HepG2 (cell line): Measurements from ENCODE around the gene ADAR. TPM values are rescaled to one million over a fixed set of nuclear protein-coding genes. Genes with fewer than 3 reads are reported as not detected.

Experiments used
- ATAC-seq: fragments of 200-7000 bp; cut with Tn5 transposase; 3 replicates; pipeline ENCODE4 v1.9.1; 2020; ENCODE audit warnings: mild to moderate bottlenecking, moderate library complexity
- BruUV-seq: library from RNA; stranded (reverse); fragments of 400-500 nt; replicated peaks from 2 replicates; lab custom pipeline; 2021; lab: Mats Ljungman, UMichigan
- CTCF ChIA-PET: fragments of 300-600 bp; formaldehyde crosslinking; extraction: SDS; loops from one replicate; lab custom pipeline; 2021; ENCODE audit warnings: low total read pairs, inconsistent platforms, low intra/inter-chr PET ratio; lab: Yijun Ruan, JAX
- POLR2A ChIA-PET: fragments of 350-600 bp; sonication (Branson Sonifier 250); formaldehyde crosslinking; loops from one replicate; lab custom pipeline; 2020; ENCODE audit warnings: antibody characterized with exemption, inconsistent platforms; lab: Yijun Ruan, JAX
- DNase-seq: peaks from one replicate; pipeline ENCODE4 v3.0.0-alpha.2; 2015; ENCODE audit warnings: low spot score
- FAIRE-seq: peaks from 3 replicates; lab custom pipeline; 2011; peaks lifted over from hg19 to GRCh38; lab: Jason Lieb, UNC
- H2AFZ ChIP-seq: one replicate; pipeline ENCODE4 v1.6.1; 2011; ENCODE audit warnings: low read length, inconsistent platforms
- H3K27ac ChIP-seq: fragments of 300-600 bp; 3 replicates; pipeline ENCODE4 v1.8.0; 2011; ENCODE audit warnings: mixed run types, mild to moderate bottlenecking, mixed read lengths, low read length, inconsistent platforms; ENCODE audit not compliant: insufficient read depth; ENCODE audit errors: extremely low read length
- H3K27me3 ChIP-seq, 2 experiments: fragments of 200-600 bp in 1 of 2; 2 replicates in 1 of 2; 3 replicates in 1 of 2; pipeline versions ENCODE4 v1.6.0 to v1.8.0; 2011; ENCODE audit warnings: low read length in 2 of 2, mild to moderate bottlenecking in 2 of 2, moderate library complexity in 2 of 2, inconsistent platforms in 1 of 2; ENCODE audit not compliant: insufficient read depth in 2 of 2, control insufficient read depth in 1 of 2
- H3K36me3 ChIP-seq, 2 experiments: fragments of 200-600 bp in 1 of 2; replicated peaks in 1 of 2; 2 replicates in 1 of 2; 3 replicates in 1 of 2; pipeline versions ENCODE4 v1.5.1 to v1.8.0; 2011; ENCODE audit warnings: low read length in 2 of 2, inconsistent platforms in 1 of 2; ENCODE audit not compliant: insufficient read depth in 2 of 2, control insufficient read depth in 1 of 2
- H3K4me1 ChIP-seq: 2 replicates; pipeline ENCODE4 v1.5.1; 2012; ENCODE audit warnings: low read length, inconsistent platforms; ENCODE audit not compliant: insufficient read depth
- H3K4me2 ChIP-seq: 2 replicates; pipeline ENCODE4 v1.6.0; 2011; ENCODE audit warnings: low read depth, low read length, inconsistent platforms
- H3K4me3 ChIP-seq, 3 experiments: fragments of 200-600 bp in 1 of 3; sonication (generic), shearing (Covaris generic) in 1 of 3; replicated peaks in 1 of 3; 2 replicates each; pipeline ENCODE4 v1.5.1; 2011 to 2016; ENCODE audit warnings: low read length in 3 of 3, inconsistent platforms in 2 of 3, low read depth in 2 of 3, mild to moderate bottlenecking in 2 of 3, control low read depth in 1 of 3, mixed read lengths in 1 of 3; ENCODE audit not compliant: insufficient read depth in 1 of 3
- H3K79me2 ChIP-seq: one replicate; pipeline ENCODE4 v1.6.1; 2011; ENCODE audit warnings: low read length, inconsistent platforms; ENCODE audit not compliant: insufficient read depth
- H3K9ac ChIP-seq: 2 replicates; pipeline ENCODE4 v1.6.0; 2011; ENCODE audit warnings: mild to moderate bottlenecking, low read depth, low read length, inconsistent platforms; ENCODE audit not compliant: insufficient read depth
- H3K9me3 ChIP-seq: 2 replicates; pipeline ENCODE4 v1.5.1; 2012; ENCODE audit warnings: mild to moderate bottlenecking, low read length
- H4K20me1 ChIP-seq: 2 replicates; pipeline ENCODE4 v1.6.0; 2011; ENCODE audit warnings: inconsistent platforms, mild to moderate bottlenecking, low read length, moderate library complexity; ENCODE audit not compliant: insufficient read depth
- ATRX ChIP-seq: sonication (generic); formaldehyde crosslinking; IDR thresholded peaks from 2 replicates; pipeline ENCODE4 v1.4.0; 2020; ENCODE audit warnings: missing genetic modification reagents, borderline replicate concordance
- EED ChIP-seq: sonication (generic); formaldehyde crosslinking; IDR thresholded peaks from 2 replicates; pipeline ENCODE4 v1.5.0; 2020; ENCODE audit warnings: mild to moderate bottlenecking, missing genetic modification reagents
- HMG20A ChIP-seq: IDR thresholded peaks from 2 replicates; pipeline ENCODE4 v1.6.1; 2016; ENCODE audit warnings: borderline replicate concordance
- HMGA1 ChIP-seq: sonication (generic); formaldehyde crosslinking; conservative IDR thresholded peaks from 2 replicates; pipeline ENCODE4 v1.4.0; 2020; ENCODE audit warnings: missing genetic modification reagents
- KAT2B ChIP-seq: fragments of 150-350 bp; IDR thresholded peaks from 2 replicates; pipeline ENCODE4 v1.6.1; 2014; ENCODE audit warnings: low read depth, low read length, borderline replicate concordance
- MTA3 ChIP-seq: sonication (generic); formaldehyde crosslinking; IDR thresholded peaks from 2 replicates; pipeline ENCODE4 v1.4.0; 2020; ENCODE audit warnings: missing genetic modification reagents
- NCOA1 ChIP-seq: sonication (generic); formaldehyde crosslinking; IDR thresholded peaks from 2 replicates; pipeline ENCODE4 v1.9.0; 2021; ENCODE audit warnings: missing genetic modification reagents
- PAXIP1 ChIP-seq: sonication (generic); formaldehyde crosslinking; conservative IDR thresholded peaks from 2 replicates; pipeline ENCODE4 v1.4.0; 2020; ENCODE audit warnings: mild to moderate bottlenecking, missing genetic modification reagents, moderate library complexity
- SKIL ChIP-seq: sonication (generic); formaldehyde crosslinking; IDR thresholded peaks from 2 replicates; pipeline ENCODE4 v1.8.0; 2022; ENCODE audit warnings: missing genetic modification reagents, mild to moderate bottlenecking, moderate library complexity, borderline replicate concordance
- SMAD1 ChIP-seq: sonication (generic); formaldehyde crosslinking; IDR thresholded peaks from 2 replicates; pipeline ENCODE4 v1.4.0; 2020; ENCODE audit warnings: missing genetic modification reagents, low read depth, mild to moderate bottlenecking, borderline replicate concordance
- TSC22D2 ChIP-seq: sonication (generic); formaldehyde crosslinking; IDR thresholded peaks from 2 replicates; pipeline ENCODE4 v1.5.1; 2020; ENCODE audit warnings: missing genetic modification reagents, mild to moderate bottlenecking, borderline replicate concordance
- ZBTB7A ChIP-seq: sonication (generic); formaldehyde crosslinking; IDR thresholded peaks from 2 replicates; pipeline ENCODE4 v1.8.0; 2022; ENCODE audit warnings: mild to moderate bottlenecking, missing genetic modification reagents
- ZNF124 ChIP-seq: sonication (generic); formaldehyde crosslinking; IDR thresholded peaks from 2 replicates; pipeline ENCODE4 v1.4.0; 2020; ENCODE audit warnings: missing genetic modification reagents
- ZNF234 ChIP-seq: sonication (generic); formaldehyde crosslinking; conservative IDR thresholded peaks from 2 replicates; pipeline ENCODE4 v1.5.1; 2020; ENCODE audit warnings: mild to moderate bottlenecking, missing genetic modification reagents
- ZNF766 ChIP-seq: sonication (generic); formaldehyde crosslinking; IDR thresholded peaks from 2 replicates; pipeline ENCODE4 v1.5.0; 2020; ENCODE audit warnings: missing genetic modification reagents, borderline replicate concordance
- ZZZ3 ChIP-seq: sonication (generic); formaldehyde crosslinking; IDR thresholded peaks from 2 replicates; pipeline ENCODE4 v1.4.0; 2020; ENCODE audit warnings: missing genetic modification reagents, mild to moderate bottlenecking, borderline replicate concordance
- WGBS: methylation state at CpG from one replicate; pipeline ENCODE4 v1.1.6; 2017; ENCODE audit warnings: low lambda C conversion rate; 5-methylcytosine and 5-hydroxymethylcytosine counted together
- in situ Hi-C: cut with HindIII; loops from 2 replicates; pipeline ENCODE4 v1.10.0; 2017; ENCODE audit warnings: low pct_unique_long_range_greater_than_20kb; ENCODE audit not compliant: extremely low pct_ligation_motif_present
- intact Hi-C: fragments of 100-400 bp; cut with micrococcal nuclease; formaldehyde crosslinking; loops from one replicate; pipeline ENCODE4 v1.10.0; 2022; ENCODE audit not compliant: unreplicated experiment
- polyA plus RNA-seq, 8 experiments: library from polyadenylated mRNA; depleted of rRNA in 3 of 8; stranded (reverse) in 7 of 8; unstranded in 1 of 8; fragments of >200 nt; fragmentation: Illumina TruSeq in 4 of 8; extraction: Trizol in 4 of 8; gene quantifications; 2 replicates each; pipeline versions ENCODE4 v1.2.1 to v1.2.3, GENCODE V29; 2011 to 2016; ENCODE audit warnings: low read depth in 4 of 8, missing spikeins in 1 of 8, mixed read lengths in 1 of 8; ENCODE audit not compliant: insufficient read depth in 1 of 8
- total RNA-seq, 5 experiments: library from RNA; depleted of rRNA; stranded (reverse); fragments of >200 nt; fragmentation: Illumina TruSeq; extraction: Trizol; gene quantifications; 2 replicates each; pipeline ENCODE4 v1.2.3, GENCODE V29; 2016; ENCODE audit warnings: low read depth in 1 of 5

The ADAR gene
- total and polyA plus RNA-seq, 2 of the 13 experiments (the other 11 are each of a cell fraction or from before 2014, with no cell fraction given), result 70.8 to 86.2 TPM

GRCh38 chr1:154558720-154559465, 49.1 kb downstream of the ADAR start:
- H3K9me3 ChIP-seq, result no peaks in the 10 kb centered on the region
- POLR2A ChIA-PET, result interaction anchor here (0.7 to 1.1 kb wide), 10 partner anchors 9 to 715 kb away, joined by 3 to 6 read pairs (median 3); partner anchors contain the start of genes CHRNB2 and CLK2
- under 1% methylated on average over 38 of the region's 57 CpGs for WGBS
- TSS peak; percentile 92 for BruUV-seq
- peaks cover 32% of the 10 kb centered on the region for H3K79me2 ChIP-seq
- H3K4me2 ChIP-seq, result peak overlapping the region; percentile 94
- ATAC-seq (peak; percentile 92), FAIRE-seq (peak; percentile 70), DNase-seq (peak; percentile 96)
- in situ Hi-C loops (no loop called here), intact Hi-C loops (loop anchor here (1.0 to 5.0 kb wide), 6 partner anchors 25 to 443 kb away; partner anchors contain the start of genes ADAR and ZBTB7B)
- H3K36me3 ChIP-seq, result peaks cover 12 to 22% of the 10 kb centered on the region in 2 experiments
- no peaks in the 10 kb centered on the region; the same call in 1 of the 2 replicates for H4K20me1 ChIP-seq
- peak overlapping the region; percentile 76 for H3K27ac ChIP-seq
- H3K4me1 ChIP-seq, result peaks cover 34% of the 10 kb centered on the region
- peak overlapping the region; percentile 66 for H3K9ac ChIP-seq
- H2AFZ ChIP-seq, result peak overlapping the region; percentile 29
- H3K4me3 ChIP-seq, result peak overlapping the region; percentile 91 to 96 (median 95)
- H3K27me3 ChIP-seq, result no peaks in the 10 kb centered on the region; a peak in 1 of 5 replicates
- CTCF ChIA-PET, result interaction anchor here (1.6 to 2.4 kb wide), 3 partner anchors 69 to 201 kb away, joined by 3 to 13 read pairs (median 9); no protein-coding TSS in a partner anchor
- peak; percentile 91 for TF ChIP-seq SKIL (CRISPR knock-in tag)
- TF ChIP-seq ZZZ3 (CRISPR knock-in tag), result peak; percentile 95
- TF ChIP-seq MTA3 (CRISPR knock-in tag), result no peak
- peak; percentile 96 for TF ChIP-seq ZNF766 (CRISPR knock-in tag)
- peak; percentile 74 for TF ChIP-seq PAXIP1 (CRISPR knock-in tag)
- peak; percentile 81; the same call in 1 of the 2 replicates for TF ChIP-seq TSC22D2 (CRISPR knock-in tag)
- TF ChIP-seq ZNF124, result peak; percentile 67; the same call in 1 of the 2 replicates
- no peak for TF ChIP-seq KAT2B
- no peak for TF ChIP-seq ATRX (CRISPR knock-in tag)
- TF ChIP-seq ZBTB7A (CRISPR knock-in tag), result peak; percentile 95
- TF ChIP-seq HMG20A (CRISPR knock-in tag), result 0 out of 2 replicates have a peak, but pooled peaks have one; percentile 19
- no peak for TF ChIP-seq HMGA1 (CRISPR knock-in tag)
- TF ChIP-seq ZNF234 (CRISPR knock-in tag), result peak; percentile 93
- TF ChIP-seq NCOA1 (CRISPR knock-in tag), result peak; percentile 95
- peak; percentile 94; the same call in 1 of the 2 replicates for TF ChIP-seq SMAD1
- TF ChIP-seq EED (CRISPR knock-in tag), result peak; percentile 96
